Small intestine (tissue), 7 donors: ENCODE data around the gene NISCH. TPM values are rescaled to one million over a fixed set of nuclear protein-coding genes. Genes with fewer than 3 reads are reported as not detected.

Source experiments
- DNase-seq, 2 donors: peaks; one replicate each; pipeline versions ENCODE4 v3.0.0 to v3.0.0-alpha.2; 2013
- FAIRE-seq: peaks from 2 replicates; lab custom pipeline; 2012; peaks lifted over from hg19 to GRCh38; lab: Jason Lieb, UNC
- H3K27ac ChIP-seq, 3 donors: one replicate each; pipeline ENCODE4 v1.5.1; 2013; ENCODE audit warnings: low read length in 2 of 3, mild to moderate bottlenecking in 2 of 3, control low read depth in 1 of 3, inconsistent platforms in 1 of 3, low read depth in 1 of 3, moderate library complexity in 1 of 3
- H3K27me3 ChIP-seq, 3 donors: one replicate each; pipeline ENCODE4 v1.6.1; 2013; ENCODE audit warnings: low read length in 3 of 3, inconsistent platforms in 1 of 3; ENCODE audit not compliant: control insufficient read depth in 3 of 3, insufficient read depth in 3 of 3
- H3K36me3 ChIP-seq, 3 donors: one replicate each; pipeline ENCODE4 v1.6.1; 2013; ENCODE audit warnings: low read length in 3 of 3, inconsistent platforms in 1 of 3, low read depth in 1 of 3, mild to moderate bottlenecking in 1 of 3, moderate library complexity in 1 of 3; ENCODE audit not compliant: control insufficient read depth in 3 of 3, insufficient read depth in 2 of 3
- H3K4me1 ChIP-seq, 3 donors: one replicate each; pipeline ENCODE4 v1.6.1; 2013; ENCODE audit warnings: low read length in 2 of 3, inconsistent platforms in 1 of 3, low read depth in 1 of 3, mild to moderate bottlenecking in 1 of 3, moderate library complexity in 1 of 3; ENCODE audit not compliant: control insufficient read depth in 3 of 3, insufficient read depth in 2 of 3
- H3K4me3 ChIP-seq, 3 donors: one replicate each; pipeline ENCODE4 v1.5.1; 2013; ENCODE audit warnings: low read length in 3 of 3, control low read depth in 1 of 3, inconsistent platforms in 1 of 3, low read depth in 1 of 3, mild to moderate bottlenecking in 1 of 3, moderate library complexity in 1 of 3
- H3K9me3 ChIP-seq, 2 donors: one replicate each; pipeline ENCODE4 v1.6.1; 2013; ENCODE audit warnings: low read depth in 1 of 2, low read length in 1 of 2; ENCODE audit not compliant: control insufficient read depth in 2 of 2, insufficient read depth in 1 of 2
- WGBS, 3 donors: extraction: QIAGEN DNeasy Blood & Tissue Kit; methylation state at CpG; one replicate each; pipeline ENCODE4 v1.1.7; 2013; 5-methylcytosine and 5-hydroxymethylcytosine counted together
- polyA plus RNA-seq, 4 donors: library from polyadenylated mRNA; stranded (reverse) in 3 of 4; unstranded in 1 of 4; fragments of 200-250 nt in 3 of 4; fragments of 120-200 nt in 1 of 4; gene quantifications; one replicate each; pipeline versions ENCODE4 v1.2.1 to v1.2.3, GENCODE V29; 2013
- donor health status: healthy with polysubstance abuse.
- donor health status: control.
- donor health status: control.
- donor health status: Bipolar disorder and iron deficiency.
- donor health status: healthy.

NISCH gene
- polyA plus RNA-seq, 4 donors, result 25.9 to 78.1 (median 27.9) TPM

DNA sequence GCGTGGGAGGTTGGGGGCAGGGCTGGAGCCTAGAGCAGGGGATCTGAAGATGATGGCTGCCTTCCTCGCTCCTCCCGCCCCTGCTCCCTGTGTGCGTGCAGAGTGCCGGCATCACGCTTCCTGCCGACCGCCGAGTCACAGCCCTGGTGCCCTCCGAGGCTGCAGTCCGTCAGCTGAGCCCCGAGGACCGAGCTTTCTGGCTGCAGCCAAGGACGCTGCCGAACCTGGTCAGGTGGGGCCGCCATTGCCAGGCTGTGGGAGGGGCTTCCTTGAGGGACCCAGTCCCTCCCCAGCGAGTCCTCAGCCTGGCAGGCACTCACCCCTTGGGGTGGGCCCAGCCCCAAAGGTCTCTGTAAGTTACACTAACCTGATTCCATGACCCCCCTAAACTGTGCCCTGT lies 57.3 kb downstream of the NISCH start:
- no peak overlapping the region for H3K27ac ChIP-seq
- DNase-seq (no peak), FAIRE-seq (no peak)
- H3K27me3 ChIP-seq, result no peaks in the 10 kb centered on the region
- H3K36me3 ChIP-seq, result peaks cover 0 to 4% (median 0%) of the 10 kb centered on the region in 3 donors
- H3K9me3 ChIP-seq, result no peaks in the 10 kb centered on the region
- H3K4me3 ChIP-seq, result no peak overlapping the region
- WGBS, 3 donors, result 68 to 71% (median 69%) methylated on average over 17 of the region's 17 CpGs
- no peaks in the 10 kb centered on the region for H3K4me1 ChIP-seq

DNA sequence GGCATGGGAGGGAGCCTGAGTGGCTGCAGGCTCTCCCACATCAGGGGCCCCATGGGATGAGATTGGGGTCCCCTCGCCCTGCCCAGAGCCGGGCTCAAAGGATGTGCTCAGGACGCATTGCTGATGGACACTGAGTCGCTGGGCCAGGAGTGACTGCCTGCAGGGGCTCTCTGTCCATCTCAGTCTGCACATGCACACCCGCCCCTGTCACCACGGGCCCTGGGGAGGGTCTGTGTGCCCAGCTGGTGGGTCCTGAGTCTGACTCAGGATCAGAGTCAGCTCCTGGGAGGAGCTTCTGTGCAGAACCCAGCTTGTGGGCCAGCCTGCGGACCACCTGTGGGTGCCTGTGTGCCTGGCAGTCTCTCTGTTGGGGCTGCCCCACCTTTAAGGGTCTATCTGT lies 57.9 kb downstream of the NISCH start:
- FAIRE-seq, result no peak
- H3K27me3 ChIP-seq, result no peaks in the 10 kb centered on the region
- 79 to 88% (median 88%) methylated on average over 7 of the region's 7 CpGs for WGBS, 3 donors

DNA sequence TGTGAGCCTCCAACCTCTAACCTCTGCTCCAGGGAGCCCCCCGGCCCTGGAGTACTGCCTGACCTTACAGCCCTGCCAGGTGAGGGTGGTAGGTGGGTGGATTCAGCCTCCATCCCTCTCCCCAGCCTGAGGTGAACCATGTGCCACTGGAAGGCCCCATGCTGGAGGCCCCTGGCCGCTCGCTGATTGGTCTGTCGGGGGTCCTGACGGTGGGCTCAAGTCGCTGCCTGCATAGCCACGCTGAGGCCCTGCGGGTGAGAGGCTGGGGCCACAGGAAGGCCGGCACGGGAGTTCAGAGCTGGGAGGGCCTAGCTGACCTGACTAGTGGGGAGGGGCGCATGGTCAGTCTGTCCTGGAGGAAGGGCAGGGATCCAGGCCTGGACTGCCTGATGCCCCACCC lies 59.2 kb downstream of the NISCH start:
- no peaks in the 10 kb centered on the region for H3K9me3 ChIP-seq
- no peak overlapping the region for H3K4me3 ChIP-seq
- H3K4me1 ChIP-seq, result peaks cover 0 to 6% (median 0%) of the 10 kb centered on the region in 3 donors
- no peak for DNase-seq
- no peak overlapping the region for H3K27ac ChIP-seq
- H3K36me3 ChIP-seq, result peaks cover 0 to 5% (median 0%) of the 10 kb centered on the region in 3 donors
- no peaks in the 10 kb centered on the region for H3K27me3 ChIP-seq
- WGBS, 3 donors, result 80 to 82% (median 82%) methylated on average over 10 to 11 of the region's 11 CpGs
- FAIRE-seq, result no peak

More for the DNA sequence above, 57.9 kb downstream of the NISCH start:
- peaks cover 0 to 2% (median 0%) of the 10 kb centered on the region in 3 donors for H3K4me1 ChIP-seq
- H3K4me3 ChIP-seq, result no peak overlapping the region
- DNase-seq, result no peak
- no peak overlapping the region for H3K27ac ChIP-seq
- peaks cover 0 to 3% (median 0%) of the 10 kb centered on the region in 3 donors for H3K36me3 ChIP-seq
- no peaks in the 10 kb centered on the region for H3K9me3 ChIP-seq

- 43 to 54% (median 52%) methylated on average over 6 of the region's 6 CpGs for WGBS, 3 donors
- Histone ChIP-seq H3K4me1 (peaks cover 0 to 6% (median 0%) of the 10 kb centered on the region in 3 donors), H3K27ac (no peak overlapping the region), H3K36me3 (peaks cover 0 to 5% (median 0%) of the 10 kb centered on the region in 3 donors), H3K9me3 (no peaks in the 10 kb centered on the region), H3K27me3 (no peaks in the 10 kb centered on the region), H3K4me3 (no peak overlapping the region)
- DNase-seq (no peak), FAIRE-seq (no peak)
These were observed 59.8 kb downstream of the NISCH start for GRCh38 chr3:52515192-52515591.

- Histone ChIP-seq H3K36me3 (peaks cover 0 to 7% (median 0%) of the 10 kb centered on the region in 3 donors), H3K27me3 (no peaks in the 10 kb centered on the region), H3K27ac (no peak overlapping the region), H3K9me3 (no peaks in the 10 kb centered on the region), H3K4me1 (peaks cover 0 to 6% (median 0%) of the 10 kb centered on the region in 3 donors), H3K4me3 (no peak overlapping the region)
- DNase-seq, result no peak
- no peak for FAIRE-seq
- 90 to 95% (median 92%) methylated on average over 16 to 19 of the region's 19 CpGs for WGBS, 3 donors
These were observed 61.2 kb downstream of the NISCH start for GRCh38 chr3:52516509-52517195.

DNA sequence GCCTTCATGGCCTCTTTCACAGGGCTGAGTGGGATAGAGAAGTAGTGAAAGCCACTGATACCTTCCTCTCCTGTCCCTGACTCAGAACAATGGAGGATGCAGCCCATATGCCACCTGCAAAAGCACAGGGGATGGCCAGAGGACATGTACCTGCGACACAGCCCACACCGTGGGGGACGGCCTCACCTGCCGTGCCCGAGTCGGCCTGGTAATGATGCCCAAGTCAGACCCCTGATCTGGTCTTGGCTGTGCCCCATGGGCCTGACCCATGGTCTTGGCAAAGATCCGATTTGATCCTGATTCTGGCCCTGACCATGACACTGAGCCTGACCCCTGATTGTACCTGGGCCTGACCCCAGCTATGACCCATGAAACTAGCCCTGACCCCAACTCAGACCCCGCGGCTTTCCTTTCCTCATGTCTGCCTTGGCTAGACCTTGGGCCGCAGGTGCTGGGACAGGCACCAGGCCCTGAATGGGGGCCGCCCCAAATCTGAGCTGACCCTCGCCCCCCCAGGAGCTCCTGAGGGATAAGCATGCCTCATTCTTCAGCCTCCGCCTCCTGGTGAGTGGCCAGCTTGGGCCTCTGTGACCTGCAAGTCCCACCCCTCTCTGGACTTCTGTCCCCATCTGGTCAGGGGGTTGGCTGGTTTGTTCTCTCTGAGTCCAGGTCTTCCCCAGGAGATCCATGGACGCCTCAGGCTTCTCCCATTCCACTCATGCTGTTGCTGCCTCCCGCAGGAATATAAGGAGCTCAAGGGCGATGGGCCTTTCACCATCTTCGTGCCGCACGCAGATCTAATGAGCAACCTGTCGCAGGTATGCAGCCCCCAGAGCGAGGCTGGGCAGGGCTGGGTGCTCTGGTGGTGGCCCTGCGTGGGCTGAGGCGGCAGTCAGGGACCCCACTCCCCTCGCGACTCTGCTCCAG lies 62.7 kb downstream of the NISCH start:
- H3K27me3 ChIP-seq, result no peaks in the 10 kb centered on the region
- peaks cover 0 to 13% (median 0%) of the 10 kb centered on the region in 3 donors for H3K36me3 ChIP-seq
- peak overlapping the region in 2 of 3 donors; percentile 10 to 40 for H3K4me3 ChIP-seq
- FAIRE-seq, result no peak
- 66 to 83% (median 72%) methylated on average over 25 of the region's 25 CpGs for WGBS, 3 donors
- H3K4me1 ChIP-seq, result peaks cover 0 to 6% (median 0%) of the 10 kb centered on the region in 3 donors
- no peak overlapping the region for H3K27ac ChIP-seq
- no peaks in the 10 kb centered on the region for H3K9me3 ChIP-seq
- no peak for DNase-seq

DNA sequence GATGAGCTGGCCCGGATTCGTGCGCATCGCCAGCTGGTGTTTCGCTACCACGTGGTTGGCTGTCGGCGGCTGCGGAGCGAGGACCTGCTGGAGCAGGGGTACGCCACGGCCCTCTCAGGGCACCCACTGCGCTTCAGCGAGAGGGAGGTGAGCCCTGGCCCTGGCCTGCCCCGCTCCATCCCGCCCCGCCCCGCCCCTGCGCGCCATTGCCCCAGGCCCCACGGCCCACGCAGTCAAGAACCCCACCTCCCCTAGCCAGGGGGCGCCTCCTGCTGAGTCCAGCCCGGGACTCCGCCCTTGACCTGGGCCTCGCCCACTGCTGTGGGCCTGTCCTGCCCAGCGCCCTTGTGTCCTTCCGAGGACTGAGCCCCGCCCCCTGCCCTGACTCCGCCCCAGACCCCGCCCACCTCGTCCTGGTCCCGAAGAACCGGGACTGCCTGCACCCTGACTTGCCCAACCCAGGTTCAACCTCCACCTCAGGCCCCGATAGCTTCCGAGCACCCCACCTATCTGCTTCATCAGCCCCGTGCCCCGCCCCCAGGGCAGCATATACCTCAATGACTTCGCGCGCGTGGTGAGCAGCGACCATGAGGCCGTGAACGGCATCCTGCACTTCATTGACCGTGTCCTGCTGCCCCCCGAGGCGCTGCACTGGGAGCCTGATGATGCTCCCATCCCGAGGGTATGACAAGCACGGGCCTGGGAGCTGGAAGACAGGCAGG lies 63.5 kb downstream of the NISCH start:
- no peaks in the 10 kb centered on the region for H3K27me3 ChIP-seq
- H3K27ac ChIP-seq, result no peak overlapping the region
- DNase-seq, result peak; percentile 49 to 64
- peaks cover 0 to 6% (median 0%) of the 10 kb centered on the region in 3 donors for H3K4me1 ChIP-seq
- no peak for FAIRE-seq
- WGBS, 3 donors, result 29 to 56% (median 48%) methylated on average over 37 to 50 of the region's 50 CpGs
- H3K36me3 ChIP-seq, result peaks cover 0 to 20% (median 0%) of the 10 kb centered on the region in 3 donors
- H3K4me3 ChIP-seq, result peak overlapping the region in 2 of 3 donors; percentile 10 to 40
- H3K9me3 ChIP-seq, result no peaks in the 10 kb centered on the region
